Adrenal gland (tissue), 5 donors: ENCODE measurements around the gene LYRM4.

Source experiments
- CTCF ChIP-seq, 6 experiments: fragments of 450-650 bp in 4 of 6; fragments of 200-600 bp in 2 of 6; sonication (generic) in 1 of 6; IDR thresholded peaks; 1 replicate in 5 of 6; 2 replicates in 1 of 6; pipeline versions ENCODE4 v1.5.1 to v1.8.0; 2016 to 2021; ENCODE audit warnings: antibody characterized with exemption in 6 of 6, mild to moderate bottlenecking in 2 of 6, moderate library complexity in 1 of 6
- POLR2A ChIP-seq, 2 donors: fragments of 450-650 bp; IDR thresholded peaks; one replicate each; pipeline ENCODE4 v1.6.1; 2017; ENCODE audit warnings: antibody characterized with exemption in 2 of 2, mild to moderate bottlenecking in 2 of 2, moderate library complexity in 1 of 2
- donor health status: DM: no; HTN: no; CAD: no.

- TF ChIP-seq CTCF (IDR thresholded peaks at IDR 0.05) (no peak), POLR2A (IDR thresholded peaks at IDR 0.05) (no peak)
Measured at GRCh38 chr6:5290097-5290496, 29.3 kb upstream of the LYRM4 start.
